Stimulated activated memory B cell treated with anti-CD40 and anti-IgM and Interleukin-4, amounts not matched to agents 10 μg/mL and 1 μg/mL and 100 μg/mL, for 72 hours (primary cell): ENCODE measurements around the gene TMEM59.

Source experiments
- ATAC-seq: fragments of 150-1000 bp; cut with Tn5 transposase; 2 replicates; pipeline ENCODE4 v1.10.0; 2021
- H3K27ac Mint-ChIP-seq: one replicate; pipeline ENCODE4 v1.8.0; 2022; ENCODE audit warnings: mild to moderate bottlenecking, mixed read lengths
- H3K27me3 Mint-ChIP-seq: one replicate; pipeline ENCODE4 v1.8.0; 2022; ENCODE audit warnings: mixed read lengths
- H3K36me3 Mint-ChIP-seq: one replicate; pipeline ENCODE4 v1.8.0; 2022; ENCODE audit warnings: mixed read lengths
- H3K4me1 Mint-ChIP-seq: one replicate; pipeline ENCODE4 v1.8.0; 2022; ENCODE audit warnings: mixed read lengths
- H3K4me3 Mint-ChIP-seq: one replicate; pipeline ENCODE4 v1.8.0; 2022; ENCODE audit warnings: mild to moderate bottlenecking, moderate library complexity, mixed read lengths
- H3K9me3 Mint-ChIP-seq: one replicate; pipeline ENCODE4 v1.8.0; 2022; ENCODE audit warnings: mixed read lengths

Gene TMEM59

GRCh38 chr1:53986458-53986857 lies 66.5 kb downstream of the TMEM59 start:
- Mint-ChIP-seq H3K27ac (no peak overlapping the region), H3K27me3 (peaks cover 14% of the 10 kb centered on the region), H3K4me3 (no peak overlapping the region), H3K4me1 (no peaks in the 10 kb centered on the region), H3K9me3 (peaks cover 4% of the 10 kb centered on the region), H3K36me3 (no peaks in the 10 kb centered on the region)
- no peak for ATAC-seq

- Mint-ChIP-seq H3K27ac (no peak overlapping the region), H3K27me3 (peaks cover 23% of the 10 kb centered on the region), H3K36me3 (no peaks in the 10 kb centered on the region), H3K9me3 (peaks cover 4% of the 10 kb centered on the region), H3K4me3 (no peak overlapping the region), H3K4me1 (peaks cover 2% of the 10 kb centered on the region)
- no peak for ATAC-seq
These were observed 68.3 kb downstream of the TMEM59 start for GRCh38 chr1:53984726-53985125.

GRCh38 chr1:53982763-53983104 lies 70.3 kb downstream of the TMEM59 start:
- ATAC-seq = no peak
- Mint-ChIP-seq H3K9me3 (peaks cover 4% of the 10 kb centered on the region), H3K36me3 (no peaks in the 10 kb centered on the region), H3K27me3 (peaks cover 28% of the 10 kb centered on the region), H3K4me3 (no peak overlapping the region), H3K27ac (no peak overlapping the region), H3K4me1 (peaks cover 7% of the 10 kb centered on the region)

DNA sequence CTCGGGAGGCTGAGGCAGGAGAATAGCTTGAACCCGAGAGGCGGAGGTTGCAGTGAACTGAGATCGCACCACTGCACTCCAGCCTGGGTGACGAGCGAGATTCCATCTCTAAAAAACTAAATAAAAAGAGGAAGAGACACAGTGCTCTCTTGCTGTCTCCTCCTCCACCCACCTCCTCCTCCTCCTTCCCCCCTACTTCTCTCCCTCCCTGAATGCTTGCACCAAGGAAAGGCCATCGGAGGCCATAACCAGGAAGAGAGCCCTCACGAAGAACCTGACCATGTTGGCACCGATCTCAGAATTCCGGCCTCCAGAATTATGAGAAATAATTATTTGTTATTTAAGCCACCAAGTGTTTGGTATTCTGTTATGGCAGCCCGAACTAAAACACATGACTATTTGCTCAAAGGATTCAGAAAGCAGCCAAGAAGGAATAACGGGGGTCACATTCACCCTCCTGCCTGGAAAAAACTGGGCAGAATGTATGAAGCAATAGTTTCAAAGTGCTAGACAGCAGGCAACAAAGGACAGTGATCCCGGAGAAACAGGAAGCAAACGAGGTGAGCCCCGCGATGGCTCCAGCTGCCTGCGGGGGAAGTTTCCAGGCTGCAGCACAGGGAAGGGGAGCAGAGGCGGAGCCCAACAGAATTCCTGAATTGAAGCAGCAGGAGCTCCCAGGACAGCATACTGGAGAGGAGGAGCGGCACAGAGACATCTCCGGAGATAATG lies 70.8 kb downstream of the TMEM59 start:
- Mint-ChIP-seq H3K27ac (no peak overlapping the region), H3K4me3 (no peak overlapping the region), H3K27me3 (peaks cover 28% of the 10 kb centered on the region), H3K36me3 (no peaks in the 10 kb centered on the region), H3K4me1 (peaks cover 7% of the 10 kb centered on the region), H3K9me3 (peaks cover 4% of the 10 kb centered on the region)
- no peak for ATAC-seq

- Mint-ChIP-seq H3K9me3 (no peaks in the 10 kb centered on the region), H3K27ac (no peak overlapping the region), H3K36me3 (no peaks in the 10 kb centered on the region), H3K4me3 (no peak overlapping the region), H3K4me1 (peaks cover 7% of the 10 kb centered on the region), H3K27me3 (peaks cover 28% of the 10 kb centered on the region)
- no peak for ATAC-seq
These were observed 71.8 kb downstream of the TMEM59 start for GRCh38 chr1:53981220-53981619.

- ATAC-seq = no peak
- peaks cover 9% of the 10 kb centered on the region for H3K36me3 Mint-ChIP-seq
- no peak overlapping the region for H3K4me3 Mint-ChIP-seq
- H3K4me1 Mint-ChIP-seq = peaks cover 7% of the 10 kb centered on the region
- peaks cover 28% of the 10 kb centered on the region for H3K27me3 Mint-ChIP-seq
- no peak overlapping the region for H3K27ac Mint-ChIP-seq
- no peaks in the 10 kb centered on the region for H3K9me3 Mint-ChIP-seq
These were observed 73.1 kb downstream of the TMEM59 start for GRCh38 chr1:53979712-53980450.
